NCI-H2196 (cell line): ENCODE data around the gene KMT5C.
A peak's percentile ranks its signal among the peaks of the same experiment; 100 is the strongest.

Experiments
- DNase-seq: peaks from one replicate; lab custom pipeline; 2025; ENCODE audit not compliant: unreplicated experiment; lab: John Stamatoyannopoulos, UW

KMT5C gene

DNA sequence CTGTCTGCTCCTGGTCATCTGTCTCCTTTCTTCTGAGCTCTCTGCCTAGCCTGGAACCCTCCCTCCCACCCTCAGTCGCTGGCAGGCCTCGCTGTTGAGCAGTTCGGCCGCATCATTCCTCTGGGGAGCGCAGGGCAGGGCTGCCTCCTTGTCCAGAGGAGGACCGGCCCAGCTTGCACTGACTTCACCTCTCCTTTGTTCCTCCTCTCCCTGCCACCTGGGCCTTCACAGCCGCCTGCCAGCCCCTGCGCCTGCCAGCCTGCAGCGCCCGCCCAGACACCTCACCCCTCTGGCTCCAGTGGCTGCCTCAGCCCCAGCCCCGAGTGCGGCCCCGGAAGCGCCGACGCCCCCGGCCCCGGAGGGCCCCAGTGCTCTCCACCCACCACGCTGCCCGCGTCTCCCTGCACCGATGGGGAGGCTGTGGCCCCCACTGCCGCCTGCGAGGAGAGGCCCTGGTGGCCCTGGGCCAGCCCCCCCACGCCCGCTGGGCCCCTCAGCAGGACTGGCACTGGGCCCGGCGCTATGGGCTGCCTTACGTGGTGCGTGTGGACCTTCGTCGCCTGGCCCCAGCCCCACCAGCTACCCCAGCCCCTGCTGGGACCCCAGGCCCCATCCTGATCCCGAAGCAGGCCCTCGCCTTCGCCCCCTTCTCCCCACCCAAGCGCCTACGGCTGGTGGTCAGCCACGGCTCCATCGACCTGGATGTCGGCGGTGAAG lies 7.2 kb downstream of the KMT5C start:
- DNase-seq = no peak

DNA sequence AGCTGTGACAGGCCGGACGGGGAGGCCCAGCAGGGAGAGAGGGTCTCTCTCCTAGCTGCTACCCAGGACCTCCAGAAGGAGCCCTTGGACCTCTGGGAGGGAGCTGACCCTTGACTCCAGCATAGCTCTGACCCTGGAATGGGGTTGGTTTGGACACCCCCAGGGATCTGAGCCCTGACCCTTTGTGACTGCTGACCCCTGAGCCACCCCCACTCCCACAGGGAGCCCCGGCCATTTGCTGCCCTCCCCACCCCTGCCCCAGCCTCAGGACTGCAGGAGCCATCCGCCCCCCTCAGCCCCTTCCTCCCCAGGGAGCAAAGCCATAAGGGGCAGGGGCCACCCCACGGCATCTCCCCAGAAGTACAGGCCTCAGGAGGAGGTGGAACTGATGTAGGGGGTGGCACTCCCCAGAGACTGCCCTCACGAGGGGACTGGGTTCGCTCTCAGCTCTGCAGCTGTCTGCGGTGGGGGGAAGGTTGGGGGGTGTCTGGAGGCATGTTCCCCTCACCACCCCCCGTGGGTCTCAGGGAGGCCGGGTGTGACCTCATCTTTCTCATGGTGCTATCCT lies 7.8 kb downstream of the KMT5C start:
- no peak for DNase-seq

DNA sequence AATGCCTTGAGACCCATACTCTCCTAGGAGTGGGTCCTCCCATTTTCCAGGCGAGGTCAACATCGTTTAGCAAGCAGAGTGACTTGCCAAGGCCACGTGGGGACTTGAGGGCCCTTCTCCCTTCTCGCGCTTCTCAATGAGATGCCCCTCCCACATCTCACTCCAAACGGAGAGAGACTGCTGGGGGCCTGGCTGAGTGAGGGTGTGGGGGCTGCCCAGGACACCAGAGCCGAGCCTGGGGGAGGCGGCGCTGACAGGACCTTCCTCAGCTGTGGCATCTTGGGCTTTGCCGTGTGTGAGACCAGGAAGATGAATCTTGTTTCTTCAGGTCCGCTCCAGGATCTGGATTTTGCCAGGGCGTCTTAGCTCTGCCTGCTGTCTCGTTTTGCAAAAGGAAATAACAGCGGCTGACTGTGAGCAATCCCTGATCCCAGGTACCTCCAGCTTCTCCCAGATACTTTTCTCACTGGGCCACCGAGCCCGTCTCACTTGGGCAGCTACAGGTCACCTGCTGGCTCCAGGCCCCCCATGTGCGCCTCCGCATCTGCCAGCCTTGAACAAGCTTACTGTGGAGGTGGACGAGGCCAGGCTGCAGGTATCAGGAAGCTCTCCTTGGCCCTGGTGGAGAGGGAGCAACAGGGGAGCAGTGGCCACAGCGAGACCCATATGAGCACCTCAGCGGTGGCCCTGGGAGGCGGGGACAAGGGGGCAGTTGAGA lies 8.8 kb downstream of the KMT5C start:
- DNase-seq = no peak

DNA sequence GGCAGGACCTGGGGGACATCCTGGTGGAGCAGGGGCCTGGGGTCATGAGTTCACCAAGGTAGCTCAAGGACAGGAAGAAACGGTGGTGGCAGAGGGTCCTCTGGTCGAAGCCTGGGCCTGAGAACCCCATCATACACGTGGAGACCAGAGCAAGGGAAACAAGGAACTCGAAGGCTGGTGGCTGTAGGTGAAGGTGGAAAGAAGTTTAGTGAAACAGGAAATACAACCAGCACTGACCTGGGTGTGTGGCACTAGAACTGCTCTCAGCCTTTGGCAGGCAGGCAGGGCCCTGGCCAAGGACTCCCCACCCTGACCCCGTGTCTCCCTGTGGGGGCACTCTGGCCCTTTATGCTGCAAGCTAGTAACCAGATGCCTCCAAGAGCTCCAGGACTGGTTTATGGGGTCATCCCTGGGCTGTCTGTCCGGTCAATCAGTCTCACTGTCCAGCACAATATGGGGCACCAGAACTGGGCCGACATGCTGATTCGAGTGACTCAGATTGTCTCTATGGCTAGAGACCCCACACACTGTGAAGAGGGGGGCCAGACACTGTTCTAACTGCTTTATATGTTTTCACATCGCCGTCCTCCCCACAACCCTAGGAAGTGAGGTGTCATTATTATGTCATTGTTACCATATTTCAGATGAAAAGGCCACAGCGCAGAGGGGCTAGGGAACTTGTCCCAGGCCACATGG lies 11.1 kb downstream of the KMT5C start:
- no peak for DNase-seq

DNA sequence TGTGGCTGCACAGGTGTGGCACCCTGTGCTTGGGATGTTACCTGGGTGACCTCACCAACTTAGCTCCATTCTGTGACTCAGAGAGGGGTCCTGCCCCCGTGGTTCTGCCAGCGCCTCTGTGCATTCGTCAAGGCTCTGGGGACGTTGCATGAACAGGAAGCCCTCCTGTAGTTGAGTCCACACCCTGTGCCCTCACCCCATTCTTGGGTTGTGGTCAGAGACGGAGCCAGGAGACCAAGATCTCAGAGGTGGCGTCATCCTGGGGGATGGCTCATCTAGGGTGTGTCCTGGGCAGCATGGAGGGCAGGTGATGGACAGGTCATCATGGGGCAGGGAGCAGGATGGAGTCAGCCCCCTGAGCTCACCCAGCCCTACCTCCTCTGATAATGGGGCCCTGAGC lies 12.4 kb downstream of the KMT5C start:
- DNase-seq = no peak

DNA sequence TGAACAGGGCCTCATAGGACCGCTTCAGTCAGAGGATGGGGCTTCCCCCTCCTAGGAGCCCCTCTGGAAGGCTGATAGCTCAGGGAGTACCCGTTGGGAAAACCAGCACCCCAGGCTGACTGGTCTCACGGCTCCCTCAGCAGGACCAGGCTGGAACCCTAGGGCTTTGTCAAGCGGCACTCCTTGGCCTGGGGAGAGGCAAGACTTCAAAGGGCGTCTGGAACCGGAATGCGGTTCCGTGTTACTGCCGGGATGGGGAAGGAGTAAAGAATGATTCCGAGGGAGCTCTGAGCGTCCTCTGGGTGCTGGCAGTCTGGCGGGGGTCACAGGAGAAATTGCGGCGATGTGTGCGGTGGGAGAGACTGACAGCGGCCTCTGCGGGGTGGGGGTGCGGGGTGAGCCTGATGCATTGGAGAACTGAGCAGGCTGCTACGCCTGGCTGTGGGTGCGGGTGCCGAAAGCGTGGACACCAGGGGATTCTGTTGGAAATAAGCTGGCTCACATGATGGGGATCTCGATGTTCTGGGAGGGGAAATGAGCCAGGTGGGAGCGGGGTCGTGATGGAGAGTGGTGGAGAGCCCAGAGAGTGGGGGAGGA lies 13.0 kb downstream of the KMT5C start:
- no peak for DNase-seq

DNA sequence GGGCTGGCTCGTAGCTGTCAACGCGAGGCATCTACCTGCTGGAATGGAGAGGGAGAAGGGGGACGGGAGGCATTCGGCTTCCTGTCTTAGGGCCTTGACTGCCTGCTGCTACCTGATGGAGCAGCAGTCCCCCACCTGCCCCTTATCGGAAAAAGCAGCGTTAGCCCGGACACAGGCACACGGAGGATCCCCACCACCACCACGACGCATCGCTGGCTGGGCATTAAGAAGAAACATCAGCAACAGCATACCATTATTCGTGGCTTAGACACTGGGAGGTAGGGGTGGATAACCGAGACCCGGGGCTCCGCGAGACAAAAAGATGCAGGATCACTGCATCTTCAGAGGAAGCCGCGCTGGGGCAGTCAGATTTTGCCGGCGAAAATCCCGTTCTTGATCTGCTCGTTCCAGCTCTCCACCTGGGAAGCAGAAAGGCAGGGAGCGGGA lies 13.7 kb downstream of the KMT5C start:
- DNase-seq = no peak

DNA sequence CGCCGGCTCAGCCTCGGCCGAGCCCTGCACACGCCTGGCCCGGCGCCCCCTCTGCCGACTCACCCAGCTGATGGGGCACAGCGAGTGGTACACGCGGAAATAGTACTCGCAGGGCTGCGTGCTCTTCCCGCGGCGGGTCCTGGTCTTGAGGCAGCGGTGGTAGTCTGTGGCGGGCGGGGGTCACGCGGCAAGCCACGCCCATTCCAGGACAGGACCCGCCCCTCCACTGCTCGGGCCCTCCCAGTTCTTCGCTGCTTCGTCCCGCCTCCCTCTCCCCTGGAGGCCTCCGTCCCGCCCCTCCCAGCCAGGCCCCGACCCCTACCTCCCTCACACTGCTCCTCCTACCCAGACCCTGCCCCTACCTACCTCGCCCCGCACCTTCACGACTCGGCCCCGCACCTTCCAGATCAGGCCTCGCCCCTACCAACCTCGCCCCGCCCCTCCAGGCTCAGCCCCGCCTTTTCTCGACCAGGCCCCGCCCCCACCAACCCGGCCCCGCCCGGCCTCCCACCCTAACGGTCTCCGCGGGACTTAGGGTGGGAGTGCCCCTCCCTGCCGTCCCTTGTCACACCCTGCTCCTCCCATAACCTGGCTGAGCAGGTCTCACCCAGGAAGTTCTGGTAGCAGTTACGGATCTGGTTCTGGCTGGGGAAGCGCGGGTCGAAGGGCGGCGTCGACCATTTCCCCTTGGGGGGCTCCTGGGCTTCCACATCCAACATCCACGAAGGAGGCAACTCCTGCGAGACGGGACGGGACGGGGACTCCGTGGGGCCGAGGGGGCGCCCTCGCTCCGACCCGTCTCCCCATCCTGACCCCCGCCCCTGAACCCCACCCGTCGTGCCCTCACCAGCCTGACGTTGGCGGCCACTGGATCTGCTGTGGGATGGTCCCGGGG lies 14.4 kb downstream of the KMT5C start:
- DNase-seq = peak; percentile 60

DNA sequence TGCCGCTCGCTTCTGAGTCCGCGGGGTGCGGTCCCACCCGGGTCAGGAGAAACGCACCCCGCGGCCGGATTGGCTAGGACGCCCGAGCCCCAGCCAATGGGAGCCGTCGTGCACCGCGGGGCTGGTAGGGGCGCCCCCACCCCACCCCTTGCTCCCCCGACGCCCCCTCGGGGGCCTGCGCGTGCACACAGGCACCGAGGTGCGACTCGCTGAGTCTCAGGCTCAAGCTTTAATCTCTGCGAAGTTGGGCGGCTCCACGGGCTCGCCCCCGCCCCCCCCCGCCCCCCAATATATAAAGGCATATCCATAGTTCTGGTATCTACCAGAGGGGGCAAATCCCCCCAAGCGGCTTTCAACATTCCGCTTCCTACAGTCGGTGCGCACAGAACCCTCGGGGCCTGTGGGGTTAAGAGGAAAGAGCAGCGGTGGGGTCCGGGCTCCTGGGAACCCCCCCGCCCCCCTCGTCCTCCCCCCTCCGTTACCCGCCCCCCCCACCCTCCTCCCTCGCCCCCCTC lies 15.1 kb downstream of the KMT5C start, which contains the start of gene COX6B2:
Gene COX6B2, minus strand, starts transcription at position 22 of the 515 bp plus-strand sequence. CDS start 198 bp downstream, outside the sequence.
- no peak for DNase-seq

DNA sequence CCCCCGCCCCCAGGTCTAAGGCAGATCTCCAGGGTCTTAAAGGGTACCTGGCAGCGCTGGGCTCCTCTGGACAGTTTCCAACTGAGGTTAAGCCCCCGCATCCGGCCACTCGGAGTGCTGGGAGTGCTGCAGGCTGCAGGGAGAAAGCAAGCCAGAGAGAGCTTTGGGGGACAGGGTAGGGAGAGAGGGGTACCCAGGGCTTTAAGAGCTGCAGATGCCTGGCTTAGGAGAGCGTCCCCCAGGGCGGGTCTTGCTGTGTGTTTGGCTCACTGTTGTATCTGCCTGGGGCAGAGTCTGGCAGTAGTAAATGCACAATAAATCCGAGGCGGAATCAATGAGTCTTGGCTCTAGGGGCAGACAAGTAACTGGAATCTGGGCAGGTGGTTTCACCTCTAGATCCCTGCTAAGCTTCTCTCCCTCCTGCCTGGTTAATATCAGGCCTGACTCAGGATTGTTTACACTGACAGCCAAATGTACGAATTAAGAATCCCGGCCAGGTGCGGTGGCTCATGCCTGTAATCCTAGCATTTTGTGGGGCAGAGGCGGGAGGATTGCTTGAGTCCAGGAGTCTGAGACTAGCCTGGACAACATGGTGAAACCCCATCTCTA lies 15.6 kb downstream of the KMT5C start:
- no peak for DNase-seq

DNA sequence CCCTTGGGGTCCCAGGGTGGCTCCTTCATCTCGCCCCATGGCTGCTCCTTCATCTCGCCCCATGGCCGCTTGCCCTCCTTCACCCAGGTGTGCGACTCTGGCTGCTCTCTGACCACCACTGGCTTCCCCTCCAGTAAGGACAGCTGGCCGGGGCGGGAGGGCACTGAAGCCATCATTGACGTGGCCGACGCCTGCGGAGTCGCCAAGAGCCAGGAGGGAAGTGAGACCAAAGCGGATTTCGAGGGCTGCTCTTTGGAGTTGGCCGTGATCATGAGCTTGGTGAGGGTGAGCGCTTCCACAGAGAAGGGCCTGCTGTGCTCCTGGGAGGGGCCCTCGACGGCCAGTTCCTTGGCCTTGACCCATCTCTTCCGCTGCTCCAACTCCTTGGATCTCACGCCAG lies 18.8 kb downstream of the KMT5C start:
- no peak for DNase-seq

DNA sequence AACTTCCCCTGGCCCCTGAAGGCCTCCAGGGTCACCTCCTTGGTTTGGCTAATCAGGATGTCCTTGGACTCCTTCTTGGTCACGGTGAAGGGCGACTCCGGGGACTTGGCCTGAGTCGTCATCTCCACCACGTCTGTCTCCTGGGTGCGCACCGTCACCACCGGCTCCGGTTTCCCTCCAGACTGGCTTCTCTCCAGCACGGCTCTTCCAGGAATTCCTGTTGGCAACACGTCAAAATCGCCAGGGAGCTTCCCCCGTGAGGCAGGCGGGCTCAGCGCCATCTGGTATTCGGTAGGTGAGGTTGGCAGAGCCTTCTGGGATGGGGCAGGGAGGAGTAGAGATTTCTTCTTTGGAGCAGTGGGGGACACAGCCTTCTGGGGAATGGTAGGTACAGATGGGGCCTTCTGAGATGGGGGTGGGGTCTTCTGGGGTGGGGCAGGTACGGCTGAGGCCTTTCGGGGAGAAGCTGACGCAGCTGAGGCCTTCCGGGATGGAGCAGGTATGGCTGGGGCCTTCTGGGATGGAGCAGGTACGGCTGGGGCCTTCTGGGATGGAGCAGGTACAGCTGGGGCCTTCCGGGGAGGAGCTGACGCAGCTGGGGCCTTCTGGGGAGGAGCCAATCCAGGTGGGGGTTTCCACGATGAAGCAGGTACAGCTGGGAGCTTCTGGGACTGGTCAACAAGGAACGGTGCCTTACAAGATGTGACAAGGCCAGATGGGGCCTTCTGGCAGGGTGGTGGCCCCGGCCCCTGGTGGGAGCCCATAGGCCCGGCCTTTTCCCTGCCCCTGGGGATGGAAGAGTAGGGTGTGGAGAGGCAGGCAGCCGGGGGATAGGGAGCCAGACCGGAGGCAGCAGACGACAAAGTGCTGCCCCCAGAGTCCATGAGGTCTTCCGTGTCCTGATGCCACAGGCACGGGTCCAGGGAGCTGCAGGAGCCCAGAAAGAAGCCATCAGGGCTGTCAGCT lies 19.6 kb downstream of the KMT5C start:
- no peak for DNase-seq

DNA sequence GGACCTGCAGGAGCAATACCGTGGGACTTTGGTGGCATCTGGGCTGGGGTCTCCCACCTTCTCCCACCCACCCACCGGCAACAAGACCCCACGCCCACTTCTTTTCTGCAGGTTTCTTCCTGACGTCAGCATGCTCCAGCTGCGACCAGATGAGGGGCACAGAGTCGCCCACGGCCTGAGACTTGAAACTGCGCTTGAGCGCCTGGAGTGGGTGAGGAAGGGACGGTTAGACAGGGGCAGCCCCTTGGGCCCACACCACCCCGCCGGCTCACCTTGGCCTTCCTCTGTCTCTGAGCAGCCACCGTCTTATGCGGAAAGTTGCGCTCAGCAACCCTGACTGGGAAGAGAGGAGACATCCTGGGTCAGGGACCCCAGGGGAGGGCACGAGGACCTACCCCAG lies 21.2 kb downstream of the KMT5C start:
- no peak for DNase-seq

DNA sequence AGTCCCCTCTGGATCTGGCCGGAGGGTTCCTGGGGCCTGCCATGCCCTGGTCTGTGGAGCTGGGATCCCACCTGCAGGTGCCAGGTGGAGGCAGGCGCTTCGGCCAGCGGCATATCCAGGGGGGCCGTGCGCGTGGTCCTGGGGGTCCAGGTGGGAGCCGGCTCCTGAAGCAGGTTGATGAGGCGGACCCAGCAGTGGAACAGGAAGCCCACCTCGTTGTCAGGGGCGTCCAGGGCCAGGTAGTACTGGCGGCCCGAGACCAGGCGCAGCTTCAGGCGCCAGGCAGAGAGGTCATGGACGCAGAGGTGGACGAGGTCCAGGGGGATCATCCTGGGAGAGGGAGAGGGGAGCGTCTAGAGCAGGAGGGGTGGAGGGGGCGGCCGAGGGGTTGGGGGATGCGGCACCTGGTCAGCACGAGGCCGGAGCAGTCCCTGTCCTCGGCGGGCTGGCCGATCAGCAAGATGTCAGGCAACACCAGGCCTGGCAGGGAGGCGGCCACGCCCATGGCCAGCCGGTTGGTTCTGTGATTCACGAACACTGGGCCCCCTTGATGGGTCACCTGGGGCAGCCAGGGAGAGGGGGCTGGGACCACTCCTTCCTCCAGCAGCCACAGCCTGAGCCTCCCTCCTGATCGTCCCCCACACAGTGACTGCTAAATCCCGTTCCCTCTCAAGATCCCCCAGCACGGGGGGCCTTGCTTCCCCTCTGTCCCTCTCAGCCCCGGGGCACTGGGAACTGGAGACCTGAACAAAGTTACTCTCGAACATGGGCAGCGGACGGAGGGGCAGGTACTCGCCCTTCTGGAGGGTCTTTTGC lies 22.7 kb downstream of the KMT5C start:
- DNase-seq = no peak

DNA sequence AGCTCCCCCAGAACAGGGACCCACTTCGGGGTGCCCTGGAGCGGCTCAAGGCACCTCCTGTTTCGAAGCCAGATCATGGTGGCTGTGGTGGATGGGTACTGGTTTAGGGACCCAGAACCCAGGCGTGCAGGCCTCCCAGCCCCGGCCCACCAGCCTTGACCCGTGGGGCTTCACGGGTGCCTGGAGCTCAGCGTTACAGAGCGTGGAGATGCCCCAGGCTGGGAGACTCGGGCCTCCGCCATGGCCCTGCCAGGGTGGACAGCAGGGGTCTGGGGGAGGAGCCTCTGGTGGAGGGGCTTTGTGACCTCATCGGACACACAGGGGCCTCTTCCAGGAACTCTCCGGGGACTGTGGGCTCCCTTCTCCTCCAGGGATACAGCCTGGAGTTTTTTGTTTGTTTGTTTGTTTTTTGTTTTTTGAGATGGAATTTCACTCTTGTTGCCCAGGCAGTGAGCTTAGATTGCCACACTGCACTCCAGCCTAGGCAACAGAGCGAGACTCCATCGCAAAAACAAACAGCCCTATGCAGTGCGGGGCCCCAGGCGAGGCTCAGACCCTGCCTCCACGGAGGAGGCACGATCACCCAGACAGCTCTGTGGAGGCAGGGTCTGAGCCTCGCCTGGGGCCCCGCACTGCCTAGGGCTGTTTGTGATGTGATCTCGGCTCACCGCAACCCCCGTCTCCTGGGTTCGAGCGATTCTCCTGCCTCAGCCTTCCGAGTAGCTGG lies 23.5 kb downstream of the KMT5C start, which contains the start of gene GARIN5B:
Gene GARIN5B, minus strand, starts transcription at position 271 of the 727 bp plus-strand sequence. Its CDS starts 194 bp downstream, at position 77.
- no peak for DNase-seq

DNA sequence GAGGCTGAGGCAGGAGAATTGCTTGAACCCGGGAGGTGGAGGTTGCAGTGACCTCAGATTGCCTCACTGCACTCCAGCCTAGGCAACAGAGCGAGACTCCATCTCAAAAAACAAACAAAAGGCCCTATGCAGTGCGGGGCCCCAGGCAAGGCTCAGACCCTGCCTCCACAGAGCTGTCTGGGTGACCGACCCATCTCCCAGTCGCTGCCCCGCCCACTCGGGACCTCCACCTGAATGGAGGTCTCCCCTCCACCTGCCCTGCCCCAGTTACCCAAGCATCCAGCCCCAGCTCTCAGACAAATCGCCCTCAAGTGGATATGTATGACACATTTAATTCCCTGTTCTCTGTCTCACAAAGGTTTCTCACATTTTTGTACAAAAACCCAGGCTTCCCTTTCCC lies 25.6 kb downstream of the KMT5C start:
- DNase-seq = no peak

DNA sequence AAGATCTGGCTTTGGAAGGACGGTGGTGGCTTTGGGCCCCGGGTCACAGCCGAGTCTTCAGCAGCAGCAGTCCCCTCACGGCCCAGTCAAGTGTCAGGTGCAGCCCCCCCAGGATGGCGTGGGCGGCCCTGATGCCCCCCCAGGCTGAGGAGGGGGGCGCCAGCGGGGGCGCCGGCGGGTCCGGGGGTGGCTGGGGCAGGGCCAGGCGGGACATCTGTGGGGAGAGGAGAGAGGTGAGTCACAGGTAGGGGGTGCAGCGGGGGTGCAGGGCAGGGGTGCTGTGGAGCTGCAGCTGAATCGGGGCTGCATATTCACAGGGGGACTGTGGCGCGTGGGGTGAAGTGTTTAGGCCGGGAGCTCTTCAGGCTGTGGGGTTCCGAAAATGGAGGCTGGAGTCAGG lies 26.3 kb downstream of the KMT5C start:
- no peak for DNase-seq
